Smooth muscle cell (in vitro differentiated cells): ENCODE measurements around the gene MAPK8IP1. TPM values are rescaled to one million over a fixed set of nuclear protein-coding genes. Genes with fewer than 3 reads are reported as not detected.
A peak's percentile ranks its signal among the peaks of the same experiment; 100 is the strongest.

Source experiments
- DNase-seq: peaks from one replicate; lab custom pipeline; 2025; ENCODE audit not compliant: unreplicated experiment; lab: John Stamatoyannopoulos, UW
- H2AFZ ChIP-seq: fragments of 200-600 bp; sonication (generic); 2 replicates; pipeline ENCODE4 v1.6.0; 2016; ENCODE audit warnings: antibody characterized with exemption, low read depth, mild to moderate bottlenecking
- H3F3A ChIP-seq: fragments of 200-600 bp; sonication (generic); 2 replicates; pipeline ENCODE4 v1.6.0; 2017; ENCODE audit warnings: antibody characterized with exemption, low read depth
- H3K27ac ChIP-seq: fragments of 200-600 bp; sonication (generic); 2 replicates; pipeline ENCODE4 v1.5.1; 2016; ENCODE audit warnings: low read depth, mild to moderate bottlenecking
- H3K27me3 ChIP-seq: fragments of 200-600 bp; sonication (generic); 2 replicates; pipeline ENCODE4 v1.6.1; 2016; ENCODE audit warnings: low read depth, mild to moderate bottlenecking
- H3K36me3 ChIP-seq: fragments of 200-600 bp; sonication (generic); 2 replicates; pipeline ENCODE4 v1.5.1; 2016; ENCODE audit warnings: low read depth
- H3K4me1 ChIP-seq: fragments of 200-600 bp; sonication (generic); 2 replicates; pipeline ENCODE4 v1.5.1; 2016; ENCODE audit warnings: low read depth
- H3K4me2 ChIP-seq: fragments of 200-600 bp; sonication (generic); 2 replicates; pipeline ENCODE4 v1.6.0; 2016; ENCODE audit warnings: mild to moderate bottlenecking
- H3K4me3 ChIP-seq: fragments of 200-600 bp; sonication (generic); 2 replicates; pipeline ENCODE4 v1.5.1; 2016; ENCODE audit warnings: mild to moderate bottlenecking
- H3K79me2 ChIP-seq: fragments of 200-600 bp; sonication (generic); 2 replicates; pipeline ENCODE4 v1.6.0; 2016; ENCODE audit warnings: low read depth, mild to moderate bottlenecking
- H3K9ac ChIP-seq: fragments of 200-600 bp; sonication (generic); 2 replicates; pipeline ENCODE4 v1.6.0; 2016; ENCODE audit warnings: low read depth
- H3K9me3 ChIP-seq: fragments of 200-600 bp; sonication (generic); replicated peaks from 2 replicates; pipeline ENCODE4 v1.5.1; 2016; ENCODE audit warnings: low read depth
- H4K20me1 ChIP-seq: fragments of 200-600 bp; sonication (generic); 2 replicates; pipeline ENCODE4 v1.6.0; 2016; ENCODE audit warnings: low read depth
- WGBS: methylation state at CpG from one replicate; pipeline ENCODE4 v1.1.7; 2016; ENCODE audit warnings: low lambda C conversion rate; 5-methylcytosine and 5-hydroxymethylcytosine counted together
- polyA plus RNA-seq: library from polyadenylated mRNA; unstranded; fragments of >200 nt; fragmentation: Nextera tagmentation; extraction: Ambion mirVana; gene quantifications from 2 replicates; pipeline ENCODE4 v1.2.1, GENCODE V29; 2016
- total RNA-seq: library from RNA; depleted of rRNA; stranded (reverse); fragments of >200 nt; gene quantifications from 2 replicates; pipeline ENCODE4 v1.2.3, GENCODE V29; 2014
- TF ChIP-seq, protein P1 (sequence below): fragments of 200-600 bp; sonication (generic); IDR thresholded peaks from 2 replicates; pipeline ENCODE4 v1.5.1; 2017; ENCODE audit warnings: borderline replicate concordance, mild to moderate bottlenecking, antibody characterized with exemption; ENCODE audit not compliant: insufficient read depth, poor library complexity, severe bottlenecking

Gene MAPK8IP1
- total and polyA plus RNA-seq, 2 experiments from 2014 or later: 5.2 to 8.1 TPM

DNA sequence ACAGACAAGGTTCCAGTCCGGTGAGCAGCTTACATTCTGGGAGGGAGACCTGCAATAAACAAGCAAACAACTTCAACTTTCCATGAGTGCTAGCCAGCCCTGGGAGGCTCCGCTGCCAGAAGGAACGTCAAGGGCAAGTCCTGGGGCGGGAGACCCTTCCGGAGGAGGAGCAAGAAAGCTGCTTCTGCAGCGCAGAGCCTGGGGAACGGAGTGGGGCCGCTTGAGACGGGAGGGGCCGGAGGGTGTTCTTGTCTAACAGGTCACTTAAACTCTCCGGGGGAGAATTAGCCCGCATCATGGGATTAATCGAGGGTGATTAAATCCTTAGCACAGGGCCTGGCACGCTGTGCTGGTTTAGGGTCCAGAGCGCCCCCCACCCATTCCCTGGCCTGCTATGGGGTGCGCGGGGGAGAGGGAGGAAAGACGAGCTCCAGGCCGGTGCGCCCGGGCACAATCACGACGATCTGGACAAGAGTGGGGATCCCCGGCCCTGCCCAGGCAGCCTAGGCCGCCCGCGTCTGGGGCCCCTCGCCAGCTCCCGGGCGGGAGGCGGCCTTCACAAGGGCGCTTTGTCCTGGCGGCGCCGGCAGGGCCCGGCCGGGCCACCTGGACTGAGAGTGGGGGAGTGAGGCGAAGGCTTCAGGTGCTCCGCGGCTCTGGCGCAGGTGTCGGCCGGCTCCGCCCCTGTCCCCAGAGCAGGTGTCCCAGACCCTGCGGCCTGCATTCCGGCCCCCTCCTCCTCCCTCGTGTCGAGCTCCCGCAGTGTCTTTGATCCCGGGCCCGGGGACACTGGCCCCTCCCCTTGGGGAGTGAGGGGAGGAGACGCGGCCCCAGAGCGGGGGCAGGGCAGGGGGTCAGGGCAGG lies 36.3 kb downstream of the MAPK8IP1 start:
- H2AFZ ChIP-seq: no peak overlapping the region
- no peaks in the 10 kb centered on the region for H3K36me3 ChIP-seq
- peaks cover 6% of the 10 kb centered on the region for H3K79me2 ChIP-seq
- TF ChIP-seq, protein P1, sequence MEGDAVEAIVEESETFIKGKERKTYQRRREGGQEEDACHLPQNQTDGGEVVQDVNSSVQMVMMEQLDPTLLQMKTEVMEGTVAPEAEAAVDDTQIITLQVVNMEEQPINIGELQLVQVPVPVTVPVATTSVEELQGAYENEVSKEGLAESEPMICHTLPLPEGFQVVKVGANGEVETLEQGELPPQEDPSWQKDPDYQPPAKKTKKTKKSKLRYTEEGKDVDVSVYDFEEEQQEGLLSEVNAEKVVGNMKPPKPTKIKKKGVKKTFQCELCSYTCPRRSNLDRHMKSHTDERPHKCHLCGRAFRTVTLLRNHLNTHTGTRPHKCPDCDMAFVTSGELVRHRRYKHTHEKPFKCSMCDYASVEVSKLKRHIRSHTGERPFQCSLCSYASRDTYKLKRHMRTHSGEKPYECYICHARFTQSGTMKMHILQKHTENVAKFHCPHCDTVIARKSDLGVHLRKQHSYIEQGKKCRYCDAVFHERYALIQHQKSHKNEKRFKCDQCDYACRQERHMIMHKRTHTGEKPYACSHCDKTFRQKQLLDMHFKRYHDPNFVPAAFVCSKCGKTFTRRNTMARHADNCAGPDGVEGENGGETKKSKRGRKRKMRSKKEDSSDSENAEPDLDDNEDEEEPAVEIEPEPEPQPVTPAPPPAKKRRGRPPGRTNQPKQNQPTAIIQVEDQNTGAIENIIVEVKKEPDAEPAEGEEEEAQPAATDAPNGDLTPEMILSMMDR: no peak
- peaks cover 29% of the 10 kb centered on the region for H3K4me1 ChIP-seq
- H4K20me1 ChIP-seq: no peaks in the 10 kb centered on the region
- H3K27ac ChIP-seq: no peak overlapping the region
- peak overlapping the region; percentile 80 for H3K4me2 ChIP-seq
- H3K9me3 ChIP-seq: no peaks in the 10 kb centered on the region
- peak overlapping the region; percentile 44 for H3K4me3 ChIP-seq
- no peak overlapping the region for H3K9ac ChIP-seq
- WGBS: 8% methylated on average over 26 of the region's 54 CpGs
- no peak for DNase-seq
- no peaks in the 10 kb centered on the region for H3F3A ChIP-seq
- peaks cover 47% of the 10 kb centered on the region for H3K27me3 ChIP-seq

- peaks cover 47% of the 10 kb centered on the region for H3K27me3 ChIP-seq
- peak within 1 kb of the TSS; percentile 80 for H3K4me2 ChIP-seq
- H3K27ac ChIP-seq: no peak within 1 kb of the TSS
- H3K36me3 ChIP-seq: no peaks in the 10 kb centered on the region
- TF ChIP-seq, protein P1: no peak
- H3K9ac ChIP-seq: no peak within 1 kb of the TSS
- no peaks in the 10 kb centered on the region for H3K9me3 ChIP-seq
- no peaks in the 10 kb centered on the region for H3K79me2 ChIP-seq
- peaks cover 26% of the 10 kb centered on the region for H3K4me1 ChIP-seq
- 2% methylated on average over 48 of the region's 73 CpGs for WGBS
- no peaks in the 10 kb centered on the region for H3F3A ChIP-seq
- no peak for DNase-seq
- peak within 1 kb of the TSS; percentile 44 for H3K4me3 ChIP-seq
- no peaks in the 10 kb centered on the region for H4K20me1 ChIP-seq
- no peak within 1 kb of the TSS for H2AFZ ChIP-seq
Observed at GRCh38 chr11:45922425-45923082, 37.1 kb downstream of the MAPK8IP1 start, which contains the start of gene LARGE2. LARGE2 (plus strand) TSS chr11:45922656; CDS start chr11:45922883, 227 bp downstream.

GRCh38 chr11:45924036-45924915 lies 38.8 kb downstream of the MAPK8IP1 start:
- Histone ChIP-seq H3K27me3 (peaks cover 47% of the 10 kb centered on the region), H4K20me1 (no peaks in the 10 kb centered on the region), H3K4me3 (no peak overlapping the region), H2AFZ (no peak overlapping the region), H3K4me1 (peaks cover 21% of the 10 kb centered on the region), H3K36me3 (no peaks in the 10 kb centered on the region), H3F3A (no peaks in the 10 kb centered on the region), H3K79me2 (no peaks in the 10 kb centered on the region), H3K4me2 (no peak overlapping the region), H3K9me3 (no peaks in the 10 kb centered on the region), H3K27ac (no peak overlapping the region), H3K9ac (no peak overlapping the region)
- no peak for DNase-seq
- WGBS: 87% methylated on average over 22 of the region's 22 CpGs
- TF ChIP-seq, protein P1: no peak
